Measurements from ENCODE around the gene SLC2A10. TPM values are rescaled to one million over a fixed set of nuclear protein-coding genes. Genes with fewer than 3 reads are reported as not detected.

Gene SLC2A10
- total and polyA plus RNA-seq, 2 experiments from 2014 or later, result 4.9 to 14.6 TPM

GRCh38 chr20:46689082-46689753, 20.2 kb upstream of the SLC2A10 start, which contains the start of gene TP53RK:
TP53RK (minus strand) TSS chr20:46689444; CDS start chr20:46689414, 30 bp downstream.
- H3K36me3 ChIP-seq (ENCODE audit: insufficient read depth), result peaks cover 9% of the 10 kb centered on the region
- peak within 1 kb of the TSS; percentile 81 for H3K4me2 ChIP-seq
- TF ChIP-seq, protein P1, sequence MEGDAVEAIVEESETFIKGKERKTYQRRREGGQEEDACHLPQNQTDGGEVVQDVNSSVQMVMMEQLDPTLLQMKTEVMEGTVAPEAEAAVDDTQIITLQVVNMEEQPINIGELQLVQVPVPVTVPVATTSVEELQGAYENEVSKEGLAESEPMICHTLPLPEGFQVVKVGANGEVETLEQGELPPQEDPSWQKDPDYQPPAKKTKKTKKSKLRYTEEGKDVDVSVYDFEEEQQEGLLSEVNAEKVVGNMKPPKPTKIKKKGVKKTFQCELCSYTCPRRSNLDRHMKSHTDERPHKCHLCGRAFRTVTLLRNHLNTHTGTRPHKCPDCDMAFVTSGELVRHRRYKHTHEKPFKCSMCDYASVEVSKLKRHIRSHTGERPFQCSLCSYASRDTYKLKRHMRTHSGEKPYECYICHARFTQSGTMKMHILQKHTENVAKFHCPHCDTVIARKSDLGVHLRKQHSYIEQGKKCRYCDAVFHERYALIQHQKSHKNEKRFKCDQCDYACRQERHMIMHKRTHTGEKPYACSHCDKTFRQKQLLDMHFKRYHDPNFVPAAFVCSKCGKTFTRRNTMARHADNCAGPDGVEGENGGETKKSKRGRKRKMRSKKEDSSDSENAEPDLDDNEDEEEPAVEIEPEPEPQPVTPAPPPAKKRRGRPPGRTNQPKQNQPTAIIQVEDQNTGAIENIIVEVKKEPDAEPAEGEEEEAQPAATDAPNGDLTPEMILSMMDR (conservative IDR thresholded peaks at IDR 0.05; ENCODE audit: low read depth in 2 of 2), result no peak
- peak; percentile 67 for TF ChIP-seq POLR2AphosphoS5 (IDR thresholded peaks at IDR 0.05; ENCODE audit: low read depth)
- no peak for TF ChIP-seq CREB1 (CRISPR knock-in tag; IDR thresholded peaks at IDR 0.05; ENCODE audit: low read depth)
- TF ChIP-seq JUNB (IDR thresholded peaks at IDR 0.05; ENCODE audit: unreplicated experiment), result no peak
- TF ChIP-seq ZNF331 (CRISPR knock-in tag; IDR thresholded peaks at IDR 0.05; ENCODE audit: low read depth), result no peak
- no peak for TF ChIP-seq EZH2 (IDR thresholded peaks at IDR 0.05; ENCODE audit: low read depth, unreplicated experiment)
- no peak for TF ChIP-seq REST (IDR thresholded peaks at IDR 0.05; ENCODE audit: unreplicated experiment)
- H3K4me1 Mint-ChIP-seq, result peaks cover 17% of the 10 kb centered on the region
- H3K4me3 Mint-ChIP-seq, result peak within 1 kb of the TSS; percentile 92
- no peaks in the 10 kb centered on the region for H3K27me3 ChIP-seq (ENCODE audit: insufficient read depth)
- peaks cover 40% of the 10 kb centered on the region for H3K79me2 ChIP-seq (replicated peaks; ENCODE audit: insufficient read depth)
- H3K27ac ChIP-seq (ENCODE audit: low read depth), result peak within 1 kb of the TSS; percentile 89
- H3K9me2 ChIP-seq (ENCODE audit: insufficient read depth), result no peaks in the 10 kb centered on the region
- H3K4me1 ChIP-seq (ENCODE audit: insufficient read depth), result peaks cover 14% of the 10 kb centered on the region; the same call in 1 of the 2 replicates
- peak; percentile 100 for DNase-seq (ENCODE audit: low spot score)
- H3K9me3 Mint-ChIP-seq, result peaks cover 3% of the 10 kb centered on the region; the same call in 2 of the 3 replicates
- peak within 1 kb of the TSS; percentile 73 for H3K4me3 ChIP-seq
- H2AFZ ChIP-seq, result peak within 1 kb of the TSS; percentile 26; the same call in 1 of the 2 replicates
- H3K27me3 Mint-ChIP-seq (ENCODE audit: insufficient read depth, low read depth, poor library complexity), result peaks cover 10% of the 10 kb centered on the region
- no peaks in the 10 kb centered on the region for H4K20me1 ChIP-seq (replicated peaks; ENCODE audit: insufficient read depth)
- H3F3A ChIP-seq (replicated peaks; ENCODE audit: low read depth), result no peaks in the 10 kb centered on the region; the same call in 1 of the 2 replicates
- peak within 1 kb of the TSS; percentile 94 for H3K27ac Mint-ChIP-seq
- peaks cover 29% of the 10 kb centered on the region for H3K36me3 Mint-ChIP-seq (ENCODE audit: low read depth)
- ATAC-seq, result peak; percentile 94

- Histone ChIP-seq H3K36me3 (ENCODE audit: insufficient read depth) (peaks cover 9% of the 10 kb centered on the region), H3K4me3 (peak overlapping the region; percentile 49), H4K20me1 (replicated peaks; ENCODE audit: insufficient read depth) (no peaks in the 10 kb centered on the region), H3K4me1 (ENCODE audit: insufficient read depth) (peaks cover 14% of the 10 kb centered on the region; the same call in 1 of the 2 replicates), H3K79me2 (replicated peaks; ENCODE audit: insufficient read depth) (peaks cover 40% of the 10 kb centered on the region), H3K9me2 (ENCODE audit: insufficient read depth) (no peaks in the 10 kb centered on the region), H3K4me2 (peak overlapping the region; percentile 72), H2AFZ (no peak overlapping the region), H3K27me3 (ENCODE audit: insufficient read depth) (no peaks in the 10 kb centered on the region), H3F3A (replicated peaks; ENCODE audit: low read depth) (no peaks in the 10 kb centered on the region; the same call in 1 of the 2 replicates), H3K27ac (ENCODE audit: low read depth) (peak overlapping the region; percentile 39; the same call in 1 of the 2 replicates)
- DNase-seq (ENCODE audit: low spot score) (no peak), ATAC-seq (no peak)
- peak overlapping the region; percentile 92 for H3K4me3 Mint-ChIP-seq
- peaks cover 24% of the 10 kb centered on the region for H3K36me3 Mint-ChIP-seq (ENCODE audit: low read depth)
- peak overlapping the region; percentile 89 for H3K27ac Mint-ChIP-seq
- H3K4me1 Mint-ChIP-seq, result peaks cover 22% of the 10 kb centered on the region
- H3K27me3 Mint-ChIP-seq (ENCODE audit: insufficient read depth, low read depth, poor library complexity), result peaks cover 7% of the 10 kb centered on the region
- H3K9me3 Mint-ChIP-seq, result peaks cover 3% of the 10 kb centered on the region; the same call in 2 of the 3 replicates
- TF ChIP-seq EZH2phosphoT487 (IDR thresholded peaks at IDR 0.05; ENCODE audit: unreplicated experiment) (no peak), STAT1 (IDR thresholded peaks at IDR 0.05; ENCODE audit: unreplicated experiment) (no peak)
These were observed 19.7 kb upstream of the SLC2A10 start for GRCh38 chr20:46689754-46690085.

Measured in GM23338 (cell line).